Ammon's horn (tissue), 1 donor: Measurements from ENCODE around the gene CA6.
A peak's percentile ranks its signal among the peaks of the same experiment; 100 is the strongest.
"Not testable (repeated sequence)": the region's sequence is repeated elsewhere in the genome, so short reads cannot be mapped to it uniquely, and the experiment has no call there.

Experiments used
- DNase-seq: peaks from one replicate; pipeline ENCODE4 v3.0.0-alpha.2; 2016; ENCODE audit warnings: low spot score

Gene CA6

GRCh38 chr1:8945568-8945967, at the start of gene CA6:
Gene CA6, plus strand, starts transcription at chr1:8945868. Its CDS starts 19 bp downstream, at chr1:8945887.
- DNase-seq, result no peak

- DNase-seq, result not testable (repeated sequence)
Observed at GRCh38 chr1:8896775-8897174, 48.9 kb upstream of the CA6 start.

- DNase-seq, result not testable (repeated sequence)
Observed at GRCh38 chr1:8897505-8897904, 48.2 kb upstream of the CA6 start.

GRCh38 chr1:8898418-8898817, 47.2 kb upstream of the CA6 start:
- DNase-seq, result not testable (repeated sequence)

GRCh38 chr1:8899046-8899445, 46.6 kb upstream of the CA6 start:
- DNase-seq, result no peak

- not testable (repeated sequence) for DNase-seq
Observed at GRCh38 chr1:8900684-8901083, 45.0 kb upstream of the CA6 start.

GRCh38 chr1:8902765-8903164, 42.9 kb upstream of the CA6 start:
- no peak for DNase-seq

- no peak for DNase-seq
Observed at GRCh38 chr1:8903410-8903809, 42.3 kb upstream of the CA6 start.

- DNase-seq, result peak; percentile 59
Observed at GRCh38 chr1:8903908-8904650, 41.6 kb upstream of the CA6 start.

GRCh38 chr1:8905582-8906191, 40.0 kb upstream of the CA6 start:
- no peak for DNase-seq

- no peak for DNase-seq
Observed at GRCh38 chr1:8908388-8909151, 37.1 kb upstream of the CA6 start.

GRCh38 chr1:8910331-8910730, 35.3 kb upstream of the CA6 start:
- no peak for DNase-seq

GRCh38 chr1:8910914-8911313, 34.8 kb upstream of the CA6 start:
- DNase-seq, result no peak

- no peak for DNase-seq
Observed at GRCh38 chr1:8911416-8912309, 34.0 kb upstream of the CA6 start.

GRCh38 chr1:8913457-8913856, 32.2 kb upstream of the CA6 start:
- DNase-seq, result no peak

- DNase-seq, result no peak
Observed at GRCh38 chr1:8914466-8914865, 31.2 kb upstream of the CA6 start.

GRCh38 chr1:8915446-8915845, 30.2 kb upstream of the CA6 start:
- DNase-seq, result no peak

GRCh38 chr1:8917536-8917935, 28.1 kb upstream of the CA6 start:
- DNase-seq, result not testable (repeated sequence)

GRCh38 chr1:8922962-8923361, 22.7 kb upstream of the CA6 start:
- no peak for DNase-seq

- DNase-seq, result no peak
Observed at GRCh38 chr1:8925406-8925805, 20.3 kb upstream of the CA6 start.

- no peak for DNase-seq
Observed at GRCh38 chr1:8925960-8926359, 19.7 kb upstream of the CA6 start.
